ENCODE results near the gene ALDH1L2. TPM values are rescaled to one million over a fixed set of nuclear protein-coding genes. Genes with fewer than 3 reads are reported as not detected.
"Not testable (repeated sequence)": the region's sequence is repeated elsewhere in the genome, so short reads cannot be mapped to it uniquely, and the experiment has no call there.

The ALDH1L2 gene
- total RNA-seq, 8 experiments from 2014 or later = 5.0 to 28.7 (median 16.6) TPM

DNA sequence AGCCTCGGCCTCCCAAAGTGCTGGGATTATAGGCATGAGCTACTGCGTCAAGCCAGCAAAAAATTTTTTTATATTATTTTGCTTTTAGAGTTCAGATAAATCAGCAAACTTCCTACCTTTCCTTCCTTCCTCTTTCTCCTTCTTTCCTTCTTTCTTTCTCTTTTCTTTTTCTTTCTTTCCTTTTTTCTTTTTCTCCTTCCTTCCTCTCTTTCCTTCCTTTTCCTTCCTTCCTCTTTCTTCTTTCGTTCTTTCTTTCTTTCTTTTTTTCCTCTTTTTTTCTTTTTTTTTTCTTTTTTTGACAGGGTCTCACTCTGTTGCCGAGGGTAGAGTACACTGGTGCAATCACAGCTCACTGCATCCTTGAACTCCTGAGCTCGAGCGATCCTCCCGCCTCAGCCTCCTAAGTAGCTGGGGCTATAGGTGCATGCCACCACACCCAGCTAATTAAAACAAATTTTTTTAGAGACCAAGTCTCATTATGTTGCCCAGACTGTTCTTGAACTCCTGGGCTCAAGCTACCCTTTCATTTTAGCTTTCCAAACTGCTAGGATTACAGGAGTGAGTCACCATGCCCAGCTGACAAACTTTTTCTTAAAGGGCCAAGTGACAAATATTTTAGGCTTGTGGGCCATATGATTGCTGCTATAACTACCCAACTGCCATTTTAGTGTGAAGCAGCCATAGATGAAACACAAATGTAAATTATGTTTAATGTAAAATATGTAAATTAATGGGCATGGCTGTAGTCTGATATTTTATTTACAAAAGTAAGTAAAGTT is 16.1 kb upstream of the ALDH1L2 start:
- no peak overlapping the region for H3K4me3 ChIP-seq
- no peak overlapping the region for H3K27ac ChIP-seq
- no peaks in the 10 kb centered on the region for H3K4me1 ChIP-seq (replicated peaks in 1 of 2)
- in situ Hi-C loops (cut with MboI; ENCODE audit: low pct_unique_long_range_greater_than_20kb in 2 of 9, low sequenced_read_pairs in 9 of 9, unreplicated experiment in 9 of 9) = no loop called here
- 31 to 96% (median 87%) methylated on average over 3 to 7 of the region's 7 CpGs for WGBS, 10 experiments
- peak in 3 of 8 experiments; percentile 81 to 94 (median 91) for ATAC-seq (replicated peaks in 6 of 8)

- Histone ChIP-seq H3K4me1 (replicated peaks in 1 of 2) (no peaks in the 10 kb centered on the region), H3K27ac (no peak overlapping the region), H3K4me3 (no peak overlapping the region)
- 40 to 100% (median 100%) methylated on average over 1 of the region's 1 CpG; no CpG with 5 or more reads in 4 of the 10 experiments for WGBS, 10 experiments
- ATAC-seq (replicated peaks in 6 of 8) = no peak
- in situ Hi-C loops (cut with MboI; ENCODE audit: low pct_unique_long_range_greater_than_20kb in 2 of 9, low sequenced_read_pairs in 9 of 9, unreplicated experiment in 9 of 9) = no loop called here
Measured at GRCh38 chr12:105099356-105099755, 15.1 kb upstream of the ALDH1L2 start.

DNA sequence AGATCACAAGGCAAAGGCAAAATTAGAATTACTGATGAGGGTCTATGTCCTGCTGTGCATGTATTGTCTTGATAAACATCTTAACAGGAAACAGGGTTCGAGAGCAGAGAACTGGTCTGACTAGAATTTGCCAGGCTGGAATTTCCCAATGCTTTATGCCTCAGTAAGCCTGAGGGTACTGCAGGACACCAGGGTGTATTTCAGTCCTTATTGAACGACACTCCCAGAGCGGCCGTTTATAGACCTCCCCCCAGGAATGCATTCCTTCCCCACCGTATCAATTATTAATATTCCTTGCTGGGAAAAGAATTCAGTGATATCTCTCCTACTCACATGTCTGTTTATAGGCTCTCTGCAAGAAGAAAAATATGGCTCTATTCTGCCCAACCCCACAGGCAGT is 11.1 kb upstream of the ALDH1L2 start:
- H3K4me3 ChIP-seq; ATAC-seq (replicated peaks in 6 of 8); in situ Hi-C loops (cut with MboI; ENCODE audit: low pct_unique_long_range_greater_than_20kb in 2 of 9, low sequenced_read_pairs in 9 of 9, unreplicated experiment in 9 of 9); H3K4me1 ChIP-seq (replicated peaks in 1 of 2); H3K27ac ChIP-seq: not testable (repeated sequence)
- WGBS, 10 experiments = 40 to 95% (median 83%) methylated on average over 1 to 5 of the region's 5 CpGs; no CpG with 5 or more reads in 4 of the 10 experiments

DNA sequence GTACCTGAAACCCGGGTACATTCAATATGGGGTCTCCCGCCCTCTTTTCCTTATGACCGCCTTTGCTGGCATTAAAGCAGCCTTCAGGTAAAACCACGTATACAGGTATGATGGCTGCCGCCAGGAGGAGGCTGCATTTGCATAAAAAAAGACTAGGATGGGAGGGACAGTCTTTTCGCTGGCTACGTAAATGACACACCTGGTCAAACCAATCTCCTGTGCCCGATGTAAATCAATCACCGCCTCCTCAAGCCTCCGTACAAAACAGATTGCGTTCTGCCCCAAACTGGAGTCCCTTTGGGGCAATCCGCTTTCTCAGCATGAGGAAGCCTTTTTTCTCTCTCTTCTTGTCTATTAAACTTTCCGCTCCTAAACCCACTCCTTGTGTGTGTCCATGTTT is 8.1 kb upstream of the ALDH1L2 start:
- ATAC-seq (replicated peaks in 6 of 8) = no peak
- in situ Hi-C loops (cut with MboI; ENCODE audit: low pct_unique_long_range_greater_than_20kb in 2 of 9, low sequenced_read_pairs in 9 of 9, unreplicated experiment in 9 of 9) = no loop called here
- Histone ChIP-seq H3K4me1 (replicated peaks in 1 of 2) (peaks cover 2 to 7% of the 10 kb centered on the region in 2 donors), H3K4me3 (no peak overlapping the region), H3K27ac (no peak overlapping the region)
- WGBS, 10 experiments = 32 to 72% (median 50%) methylated on average over 1 to 11 of the region's 13 CpGs

- Histone ChIP-seq H3K27ac (no peak overlapping the region), H3K4me3 (no peak overlapping the region), H3K4me1 (replicated peaks in 1 of 2) (peaks cover 2 to 7% of the 10 kb centered on the region in 2 donors)
- in situ Hi-C loops (cut with MboI; ENCODE audit: low pct_unique_long_range_greater_than_20kb in 2 of 9, low sequenced_read_pairs in 9 of 9, unreplicated experiment in 9 of 9) = no loop called here
- 42 to 92% (median 73%) methylated on average over 2 to 4 of the region's 4 CpGs; no CpG with 5 or more reads in 1 of the 10 experiments for WGBS, 10 experiments
- no peak for ATAC-seq (replicated peaks in 6 of 8)
Measured at GRCh38 chr12:105091476-105092206, 7.4 kb upstream of the ALDH1L2 start.

DNA sequence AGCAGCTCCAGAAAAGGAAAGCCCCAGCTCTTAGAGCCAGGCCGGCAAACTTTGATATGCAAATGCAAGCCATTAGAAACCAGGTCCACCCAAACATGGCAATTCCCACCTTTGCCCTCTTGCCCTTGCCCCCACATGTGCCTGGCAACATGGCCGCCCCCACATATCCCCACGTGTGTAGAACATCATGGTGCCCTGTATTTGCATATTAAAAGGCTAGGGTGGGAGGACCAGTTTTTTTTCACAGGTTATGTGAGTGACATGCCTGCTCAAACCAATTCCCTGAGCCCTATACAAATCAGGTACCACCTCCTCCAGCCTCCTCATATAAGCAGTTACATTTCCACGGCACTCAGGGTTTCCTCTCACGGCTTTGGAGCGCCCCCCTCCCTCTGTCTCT is 6.1 kb upstream of the ALDH1L2 start:
- Histone ChIP-seq H3K4me1 (replicated peaks in 1 of 2) (peaks cover 2 to 7% of the 10 kb centered on the region in 2 donors), H3K27ac (no peak overlapping the region), H3K4me3 (no peak overlapping the region)
- in situ Hi-C loops (cut with MboI; ENCODE audit: low pct_unique_long_range_greater_than_20kb in 2 of 9, low sequenced_read_pairs in 9 of 9, unreplicated experiment in 9 of 9) = no loop called here
- ATAC-seq (replicated peaks in 6 of 8) = no peak
- 35 to 100% (median 68%) methylated on average over 1 to 5 of the region's 6 CpGs; no CpG with 5 or more reads in 2 of the 10 experiments for WGBS, 10 experiments

DNA sequence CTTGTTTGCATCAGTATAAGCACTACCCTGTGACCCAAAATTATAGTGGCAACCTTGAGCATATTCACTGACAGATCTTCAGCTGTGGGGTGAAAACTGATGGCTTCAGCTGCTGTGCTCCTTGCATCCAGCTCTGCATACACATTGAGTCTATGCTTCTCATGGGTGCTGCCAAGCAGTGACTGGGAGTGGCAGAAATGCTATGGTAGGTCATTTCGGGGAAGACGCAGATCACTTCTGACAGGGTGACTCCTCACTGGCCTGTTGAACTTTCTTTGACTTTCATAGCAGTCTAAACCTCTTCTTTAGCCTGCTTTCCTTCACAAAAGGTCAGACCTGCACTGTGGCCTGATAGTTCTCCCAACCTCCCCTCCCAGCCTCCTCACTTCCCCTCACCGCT is 5.6 kb upstream of the ALDH1L2 start:
- 60 to 100% (median 75%) methylated on average over 1 to 3 of the region's 3 CpGs; no CpG with 5 or more reads in 5 of the 10 experiments for WGBS, 10 experiments
- no peak overlapping the region for H3K27ac ChIP-seq
- no peak overlapping the region for H3K4me3 ChIP-seq
- H3K4me1 ChIP-seq (replicated peaks in 1 of 2) = peaks cover 2 to 7% of the 10 kb centered on the region in 2 donors
- peak in 3 of 8 experiments; percentile 35 to 94 (median 75) for ATAC-seq (replicated peaks in 6 of 8)
- in situ Hi-C loops (cut with MboI; ENCODE audit: low pct_unique_long_range_greater_than_20kb in 2 of 9, low sequenced_read_pairs in 9 of 9, unreplicated experiment in 9 of 9) = no loop called here

DNA sequence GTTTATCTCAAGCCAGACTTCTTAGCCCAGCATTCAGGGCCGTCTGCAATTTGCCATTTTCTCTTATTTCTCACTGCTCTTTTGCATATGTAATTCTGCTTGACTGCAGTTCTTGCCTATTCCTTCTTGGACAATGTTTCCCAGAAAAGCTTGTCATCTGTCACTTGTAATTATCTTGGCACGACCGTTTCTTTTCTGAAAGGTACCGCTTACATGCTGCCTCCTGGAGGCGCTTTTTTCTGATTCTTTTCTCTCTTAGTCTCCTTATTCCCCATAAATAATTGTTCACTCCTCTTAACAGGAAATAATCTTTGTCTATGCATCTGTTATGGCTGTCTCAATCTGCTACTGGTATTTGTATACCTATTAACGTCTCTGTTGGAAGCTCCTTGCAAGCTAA is 1.2 kb upstream of the ALDH1L2 start:
- in situ Hi-C loops (cut with MboI; ENCODE audit: low pct_unique_long_range_greater_than_20kb in 2 of 9, low sequenced_read_pairs in 9 of 9, unreplicated experiment in 9 of 9) = no loop called here
- ATAC-seq (replicated peaks in 6 of 8) = no peak
- Histone ChIP-seq H3K4me1 (replicated peaks in 1 of 2) (peaks cover 6 to 16% of the 10 kb centered on the region in 2 donors), H3K27ac (no peak overlapping the region), H3K4me3 (no peak overlapping the region)
- WGBS, 10 experiments = 31 to 100% (median 69%) methylated on average over 1 to 6 of the region's 6 CpGs; no CpG with 5 or more reads in 2 of the 10 experiments

DNA sequence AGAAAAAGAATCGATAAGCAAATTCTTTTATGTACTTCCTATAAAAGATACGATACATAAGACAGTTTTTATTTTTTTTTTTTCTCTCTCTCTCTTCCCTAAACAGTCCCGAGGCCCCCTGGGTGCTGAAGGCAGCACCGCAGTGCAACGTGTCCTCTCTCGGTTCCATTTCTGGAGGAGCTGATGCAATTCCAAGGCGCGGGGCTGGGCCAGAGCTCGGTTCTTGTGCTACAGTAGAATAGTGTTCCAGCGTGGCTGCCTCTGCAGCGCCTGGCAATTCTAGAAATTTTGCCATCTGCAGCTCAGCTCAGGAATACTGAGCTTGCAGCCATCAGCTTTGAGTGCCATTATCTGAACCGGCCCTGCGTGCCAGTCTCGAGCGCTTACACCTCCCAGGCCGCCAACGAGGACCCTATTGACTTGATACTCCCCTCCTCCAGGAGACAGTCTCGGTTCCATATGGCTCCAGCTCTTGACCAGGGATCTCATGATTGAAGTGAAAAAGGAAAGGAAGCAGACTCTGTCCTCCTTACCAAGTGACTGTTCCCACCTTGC is 630 bp downstream of the ALDH1L2 start:
- peaks cover 6 to 16% of the 10 kb centered on the region in 2 donors for H3K4me1 ChIP-seq (replicated peaks in 1 of 2)
- in situ Hi-C loops (cut with MboI; ENCODE audit: low pct_unique_long_range_greater_than_20kb in 2 of 9, low sequenced_read_pairs in 9 of 9, unreplicated experiment in 9 of 9) = no loop called here
- peak overlapping the region; percentile 50 to 78 (median 54) for H3K4me3 ChIP-seq
- peak; percentile 42 to 72 (median 58) for ATAC-seq (replicated peaks in 6 of 8)
- 0 to 17% (median 3%) methylated on average over 2 to 14 of the region's 18 CpGs; no CpG with 5 or more reads in 3 of the 10 experiments for WGBS, 10 experiments
- H3K27ac ChIP-seq = peak overlapping the region; percentile 87 to 90

GRCh38 chr12:105083031-105083430 is 1.2 kb downstream of the ALDH1L2 start:
- Histone ChIP-seq H3K4me3 (peak overlapping the region; percentile 50 to 78 (median 54)), H3K4me1 (replicated peaks in 1 of 2) (peaks cover 6 to 16% of the 10 kb centered on the region in 2 donors), H3K27ac (peak overlapping the region; percentile 87 to 90)
- peak in 1 of 8 experiments; percentile 15 for ATAC-seq (replicated peaks in 6 of 8)
- 8 to 41% (median 22%) methylated on average over 1 to 5 of the region's 5 CpGs; no CpG with 5 or more reads in 1 of the 10 experiments for WGBS, 10 experiments
- in situ Hi-C loops (cut with MboI; ENCODE audit: low pct_unique_long_range_greater_than_20kb in 2 of 9, low sequenced_read_pairs in 9 of 9, unreplicated experiment in 9 of 9) = no loop called here

DNA sequence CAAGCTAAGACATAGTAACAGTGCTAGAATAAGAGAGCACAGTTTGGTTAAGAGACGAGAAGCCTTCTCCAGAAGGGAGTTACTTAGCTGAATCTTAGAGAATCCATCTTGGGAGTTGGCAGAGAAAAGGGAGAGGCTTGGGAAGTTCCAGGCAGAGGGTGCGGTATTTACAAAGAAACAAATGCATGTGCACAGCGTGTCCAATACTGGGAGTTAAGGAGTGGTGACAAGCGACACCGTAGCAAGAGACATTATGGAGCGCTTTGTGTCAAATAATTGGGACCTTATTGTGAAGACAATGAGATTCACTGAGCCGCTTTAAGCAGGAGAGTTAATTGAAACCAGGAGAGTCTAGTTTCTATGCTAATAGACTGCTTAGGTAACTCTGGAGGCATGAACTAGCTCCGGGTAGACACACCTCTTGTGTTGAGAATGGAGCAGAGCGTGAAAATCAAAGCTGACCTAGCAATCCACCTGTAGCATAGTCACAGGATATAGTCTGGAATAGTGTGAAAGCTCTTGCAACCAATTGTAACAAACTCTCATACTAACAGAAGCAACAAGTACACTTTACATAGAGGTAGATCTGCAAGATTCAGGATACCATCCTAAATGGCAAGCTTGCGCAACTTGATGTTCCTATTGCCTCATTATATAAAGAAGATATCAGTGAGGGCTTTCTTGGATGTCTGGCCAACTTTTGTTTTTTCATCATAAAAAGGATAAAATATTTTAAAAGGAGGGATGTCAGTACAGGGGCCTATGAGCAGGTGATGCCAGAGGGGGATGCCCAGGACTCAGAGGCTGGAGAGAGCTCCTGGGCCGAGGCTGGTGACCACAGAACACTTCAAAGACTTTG is 5.3 kb downstream of the ALDH1L2 start:
- peaks cover 6 to 16% of the 10 kb centered on the region in 2 donors for H3K4me1 ChIP-seq (replicated peaks in 1 of 2)
- ATAC-seq (replicated peaks in 6 of 8) = peak in 3 of 8 experiments; percentile 41 to 81 (median 65)
- WGBS, 10 experiments = 24 to 95% (median 78%) methylated on average over 2 to 9 of the region's 11 CpGs
- in situ Hi-C loops (cut with MboI; ENCODE audit: low pct_unique_long_range_greater_than_20kb in 2 of 9, low sequenced_read_pairs in 9 of 9, unreplicated experiment in 9 of 9) = no loop called here
- H3K4me3 ChIP-seq = no peak overlapping the region
- H3K27ac ChIP-seq = no peak overlapping the region

DNA sequence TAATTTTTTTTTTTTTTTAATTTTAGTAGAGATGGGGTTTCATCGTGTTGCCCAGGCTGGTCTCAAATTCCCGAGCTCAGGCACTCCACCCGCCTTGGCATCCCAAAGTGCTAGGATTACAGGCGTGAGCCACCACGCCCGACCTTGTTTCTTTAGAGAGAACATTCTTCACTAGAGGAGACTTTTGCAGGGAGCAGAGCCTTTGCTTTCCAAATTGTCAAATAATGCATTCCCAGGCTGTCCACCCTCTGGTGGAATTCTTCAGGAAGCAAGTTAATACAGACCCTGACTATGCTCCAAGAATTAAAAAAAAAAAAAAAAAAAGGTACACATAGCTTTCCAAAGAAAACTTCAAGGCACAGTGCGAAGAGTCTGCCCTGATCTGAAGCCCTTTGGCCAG is 6.8 kb downstream of the ALDH1L2 start:
- no peak overlapping the region for H3K27ac ChIP-seq
- peak in 2 of 8 experiments; percentile 13 to 40 for ATAC-seq (replicated peaks in 6 of 8)
- no peak overlapping the region for H3K4me3 ChIP-seq
- in situ Hi-C loops (cut with MboI; ENCODE audit: low pct_unique_long_range_greater_than_20kb in 2 of 9, low sequenced_read_pairs in 9 of 9, unreplicated experiment in 9 of 9) = no loop called here
- WGBS, 10 experiments = 21 to 100% (median 100%) methylated on average over 1 to 4 of the region's 7 CpGs; no CpG with 5 or more reads in 4 of the 10 experiments
- peaks cover 0 to 7% of the 10 kb centered on the region in 2 donors for H3K4me1 ChIP-seq (replicated peaks in 1 of 2)
